HG03039 (cell line): ENCODE data around the gene CLNK.

ENCODE experiments used
- ATAC-seq: cut with Tn5 transposase; IDR thresholded peaks from one replicate; pipeline ENCODE4 v1.9.1; 2021; ENCODE audit warnings: mild to moderate bottlenecking, moderate library complexity; ENCODE audit not compliant: unreplicated experiment

CLNK gene, protein sequence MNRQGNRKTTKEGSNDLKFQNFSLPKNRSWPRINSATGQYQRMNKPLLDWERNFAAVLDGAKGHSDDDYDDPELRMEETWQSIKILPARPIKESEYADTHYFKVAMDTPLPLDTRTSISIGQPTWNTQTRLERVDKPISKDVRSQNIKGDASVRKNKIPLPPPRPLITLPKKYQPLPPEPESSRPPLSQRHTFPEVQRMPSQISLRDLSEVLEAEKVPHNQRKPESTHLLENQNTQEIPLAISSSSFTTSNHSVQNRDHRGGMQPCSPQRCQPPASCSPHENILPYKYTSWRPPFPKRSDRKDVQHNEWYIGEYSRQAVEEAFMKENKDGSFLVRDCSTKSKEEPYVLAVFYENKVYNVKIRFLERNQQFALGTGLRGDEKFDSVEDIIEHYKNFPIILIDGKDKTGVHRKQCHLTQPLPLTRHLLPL

GRCh38 chr4:10684631-10685030 is at the start of gene CLNK:
CLNK (minus strand) TSS chr4:10684768; CDS start chr4:10667869, 16,899 bp downstream.
- peak; percentile 73 for ATAC-seq

DNA sequence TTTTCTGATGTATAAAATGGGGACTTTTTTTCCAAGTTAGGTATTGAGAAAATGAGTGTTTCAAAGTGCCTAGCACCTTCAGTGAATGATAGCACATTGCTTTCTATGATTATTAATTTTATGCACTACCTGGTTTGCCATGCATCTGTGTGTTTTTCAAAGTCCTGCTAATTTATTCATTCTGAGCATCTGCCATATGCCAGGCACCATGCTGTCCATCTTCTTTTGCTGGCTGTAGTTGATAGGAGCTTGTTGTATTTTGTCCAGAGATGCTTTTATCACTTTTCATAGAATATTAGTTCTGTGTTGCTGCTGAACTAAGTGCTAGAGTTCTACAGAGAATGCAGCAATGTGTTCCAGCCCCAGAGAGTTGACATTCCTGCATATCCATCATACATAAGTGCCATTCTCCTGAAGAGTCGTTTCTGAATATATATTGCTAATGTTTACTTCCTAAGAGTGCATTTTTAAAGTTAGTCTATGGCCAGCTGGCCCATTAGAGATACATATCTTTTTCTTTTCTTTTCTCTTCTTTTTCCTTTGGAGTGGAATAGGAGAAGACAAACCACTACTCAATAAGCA is 49.0 kb upstream of the CLNK start:
- ATAC-seq, result no peak

- no peak for ATAC-seq
Observed at GRCh38 chr4:10732914-10733415, 48.4 kb upstream of the CLNK start.

- peak; percentile 28 for ATAC-seq
Observed at GRCh38 chr4:10732235-10732913, 47.8 kb upstream of the CLNK start.

DNA sequence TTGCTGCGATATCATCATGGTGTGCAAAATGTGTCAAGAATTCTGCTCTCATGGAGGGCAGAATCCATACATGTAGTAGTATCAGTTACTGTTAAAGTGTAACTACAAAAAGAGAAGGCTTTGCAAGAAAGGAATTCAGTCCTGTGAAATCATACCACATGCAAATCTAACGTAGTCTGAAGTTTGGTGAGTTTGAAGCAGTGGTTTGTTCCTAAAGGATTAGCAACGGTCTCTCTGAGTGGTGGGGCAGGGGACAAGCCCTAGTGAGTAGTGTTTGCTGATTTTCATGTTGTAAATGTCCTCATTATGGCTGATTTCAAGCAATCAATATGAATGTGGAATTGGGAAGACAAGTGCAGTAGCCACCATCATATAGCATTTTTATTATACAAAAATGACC is 47.1 kb upstream of the CLNK start:
- no peak for ATAC-seq

GRCh38 chr4:10731162-10731561 is 46.6 kb upstream of the CLNK start:
- no peak for ATAC-seq

- ATAC-seq, result peak; percentile 62
Observed at GRCh38 chr4:10730590-10730989, 46.0 kb upstream of the CLNK start.

DNA sequence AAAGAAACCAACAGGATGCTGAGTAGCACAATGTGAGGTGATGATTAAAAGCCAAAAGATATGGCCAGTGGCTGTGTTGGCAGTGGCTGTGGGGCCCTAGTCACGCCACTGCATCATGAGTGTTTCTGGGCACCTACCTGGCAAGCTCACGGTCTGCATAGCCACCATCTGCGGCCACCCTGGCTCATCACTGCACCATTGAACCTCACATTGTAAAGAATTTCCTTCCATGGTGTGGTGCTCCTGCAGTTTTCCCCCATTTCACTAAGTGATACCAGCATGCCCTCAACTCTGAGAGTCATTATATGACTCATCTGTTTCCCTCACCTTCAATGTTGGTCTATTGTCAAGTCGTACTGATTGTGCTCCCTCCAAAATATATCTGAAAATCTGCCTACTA is 45.5 kb upstream of the CLNK start:
- ATAC-seq, result peak; percentile 36

DNA sequence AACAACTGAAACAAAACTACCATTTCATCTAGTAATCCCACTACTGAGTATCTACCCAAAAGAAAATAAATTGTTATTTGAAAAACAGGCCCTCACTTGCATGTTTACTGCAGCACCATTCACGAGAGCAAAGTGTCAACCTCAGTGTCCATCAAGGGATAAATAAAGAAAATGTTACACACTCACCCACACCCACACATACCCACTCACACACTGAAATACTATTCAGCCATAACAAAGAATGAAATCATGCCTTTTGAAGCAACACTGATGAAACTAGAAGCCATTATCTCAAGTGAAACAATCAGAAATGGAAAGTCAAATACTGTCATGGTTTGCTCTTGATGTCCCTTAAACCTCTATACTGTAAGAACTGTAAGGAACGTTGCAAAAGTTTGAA is 44.8 kb upstream of the CLNK start:
- ATAC-seq, result no peak

DNA sequence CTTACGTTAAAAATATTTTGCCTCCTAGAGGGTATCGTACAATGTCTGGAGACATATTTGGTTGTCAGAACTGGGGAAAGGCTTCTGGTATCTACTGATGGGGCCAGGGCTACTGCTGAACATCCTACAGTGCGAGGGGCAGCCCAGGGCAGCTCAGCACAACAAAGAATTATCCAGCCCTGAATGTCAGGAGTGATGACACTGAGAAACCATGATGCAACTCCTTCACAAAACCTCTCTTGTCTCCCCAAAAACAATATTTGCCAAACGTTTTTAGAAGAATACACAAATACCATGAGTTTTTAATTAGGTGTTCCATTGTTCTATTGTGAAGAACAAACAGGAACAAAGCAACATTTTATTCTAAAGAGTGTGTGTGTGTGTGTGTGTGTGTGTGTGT is 43.4 kb upstream of the CLNK start:
- no peak for ATAC-seq

DNA sequence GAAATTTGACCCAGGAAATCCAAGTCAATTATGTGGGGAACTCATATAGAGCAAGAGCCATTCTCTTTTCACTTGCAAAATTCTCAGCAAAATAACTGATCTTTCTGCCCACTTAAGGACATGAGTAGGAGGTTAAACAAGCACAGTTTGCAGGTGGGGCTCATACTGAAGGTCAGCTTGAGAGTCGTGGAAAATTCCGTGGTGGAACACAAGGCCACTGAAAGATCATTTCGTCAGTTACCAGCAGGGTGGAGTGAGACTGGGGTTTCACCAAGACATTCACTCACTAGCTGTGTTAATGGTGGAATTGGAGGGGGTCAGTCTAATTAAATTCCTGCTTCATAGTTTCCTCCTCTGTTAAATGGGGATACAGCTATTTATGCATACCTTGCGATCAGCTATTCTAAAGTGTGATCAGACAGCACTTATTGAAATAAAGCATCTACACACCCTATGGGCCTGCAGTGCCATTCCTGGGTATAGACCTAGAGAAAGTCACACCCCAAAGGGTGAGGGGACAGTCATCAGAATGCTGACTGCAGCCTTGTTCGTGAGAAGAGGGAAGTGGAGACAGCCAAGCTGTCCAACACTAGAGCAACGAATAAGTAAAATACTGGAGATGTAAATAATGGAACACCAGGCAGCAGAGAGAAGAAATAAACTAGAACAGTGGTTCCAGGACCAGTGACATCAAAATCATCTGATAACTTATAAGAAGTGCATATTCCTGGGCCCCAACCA is 42.7 kb upstream of the CLNK start:
- no peak for ATAC-seq

- ATAC-seq, result peak; percentile 88
Observed at GRCh38 chr4:10722957-10723356, 38.4 kb upstream of the CLNK start.

DNA sequence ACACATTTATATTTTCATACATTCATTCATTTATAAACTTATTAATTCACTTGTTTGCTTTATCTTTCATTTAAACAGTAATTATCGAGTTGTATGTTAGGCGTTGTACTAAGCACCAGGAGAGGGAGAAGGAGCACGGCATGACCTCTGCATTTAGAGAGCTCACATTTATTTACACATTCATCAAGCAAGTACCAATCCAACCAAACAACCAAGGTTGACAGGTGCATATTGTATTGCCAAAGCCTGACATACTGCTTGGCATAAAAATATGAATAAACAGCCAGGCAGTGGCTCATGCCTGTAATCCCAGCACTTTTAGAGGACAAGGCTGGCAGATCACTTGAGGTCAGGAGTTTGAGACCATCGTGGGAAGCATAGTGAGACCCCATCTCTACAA is 37.0 kb upstream of the CLNK start:
- no peak for ATAC-seq

DNA sequence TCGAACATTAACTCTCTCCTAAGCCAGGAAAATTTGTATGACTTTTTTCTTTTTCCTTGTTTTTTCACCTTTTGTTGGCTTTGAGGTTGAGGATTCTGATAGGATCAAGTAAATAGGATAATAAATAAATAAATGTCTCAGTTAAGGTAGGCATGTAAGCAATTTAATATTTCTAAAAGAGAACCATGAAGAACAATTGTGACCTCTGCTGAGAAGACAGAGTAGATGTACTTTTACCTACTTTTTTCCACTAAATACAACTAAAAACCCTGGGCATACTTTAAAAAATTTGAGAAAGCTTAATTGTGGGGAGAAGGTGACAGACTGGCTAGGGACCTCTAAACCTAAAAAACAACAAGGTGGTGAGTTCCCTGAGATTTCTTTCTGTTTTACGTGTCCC is 31.6 kb upstream of the CLNK start:
- no peak for ATAC-seq

DNA sequence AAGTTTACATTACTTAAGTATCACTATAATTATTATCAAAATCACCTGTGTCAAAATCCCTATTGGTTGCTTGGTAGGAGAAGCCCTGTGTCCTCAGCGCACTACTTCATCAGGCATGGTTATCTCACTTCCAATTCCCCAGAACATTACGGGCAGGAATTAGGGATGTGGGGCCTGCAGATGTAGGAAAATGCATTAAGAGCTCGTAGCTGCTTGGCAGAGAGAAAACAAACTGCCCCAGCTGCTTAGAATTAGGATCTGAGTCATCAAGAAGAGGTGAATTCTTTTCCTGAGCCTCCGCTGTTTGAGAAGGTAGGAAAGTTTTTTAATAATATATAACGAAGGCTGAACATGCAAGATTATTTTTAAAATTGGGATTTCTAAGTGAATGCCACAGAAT is 31.1 kb upstream of the CLNK start:
- no peak for ATAC-seq

- no peak for ATAC-seq
Observed at GRCh38 chr4:10715135-10715534, 30.6 kb upstream of the CLNK start.

- ATAC-seq, result no peak
Observed at GRCh38 chr4:10713591-10713990, 29.0 kb upstream of the CLNK start.

GRCh38 chr4:10706236-10706635 is 21.7 kb upstream of the CLNK start:
- ATAC-seq, result no peak

DNA sequence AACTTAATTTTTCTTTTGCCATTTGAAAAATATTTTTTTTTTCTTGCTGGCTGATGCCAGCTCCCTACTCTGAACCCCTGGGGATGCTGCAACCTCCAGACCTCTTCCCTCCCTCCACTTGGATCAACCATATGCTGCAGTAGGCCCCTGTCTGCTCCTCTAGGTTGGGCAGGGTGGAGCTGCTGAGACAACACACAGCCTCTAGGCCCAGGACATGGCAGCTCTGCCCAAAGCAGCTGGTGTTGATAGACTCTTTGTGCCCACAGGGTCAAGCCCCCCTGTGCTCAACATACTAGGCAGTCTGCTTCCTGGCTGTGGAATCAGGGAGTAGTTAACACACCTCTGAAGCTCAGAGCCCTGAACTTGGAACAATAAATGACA is 19.9 kb upstream of the CLNK start:
- ATAC-seq, result no peak

DNA sequence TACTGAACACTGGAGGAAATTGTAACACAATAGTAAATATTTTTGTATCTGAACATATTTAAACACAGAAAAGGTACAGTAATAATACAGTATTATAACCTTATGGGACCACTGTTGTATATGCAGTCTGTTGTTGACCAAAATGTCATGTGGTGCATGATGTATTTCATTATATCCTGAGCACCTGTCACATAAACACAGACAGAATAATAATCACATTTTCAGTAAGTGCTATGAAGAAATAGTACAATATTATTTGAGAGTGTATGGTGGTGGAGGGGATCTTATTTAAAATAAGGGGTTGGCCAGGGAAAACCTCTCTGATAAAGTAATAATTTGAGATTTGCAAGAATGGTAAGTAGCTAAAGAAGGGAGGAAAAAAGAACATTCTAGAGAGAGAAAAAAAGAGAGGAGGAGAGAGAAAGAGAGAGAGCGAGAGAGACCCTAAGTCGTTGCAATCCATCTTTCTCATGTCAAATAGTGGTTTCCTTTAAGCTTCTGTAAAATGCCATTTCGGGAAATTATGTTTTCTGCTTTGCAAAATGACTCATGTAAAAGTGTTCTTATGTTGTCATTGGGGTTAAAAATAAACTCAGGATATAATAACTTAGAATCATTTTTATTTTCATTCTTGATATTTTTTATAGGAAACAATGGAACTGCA is 19.3 kb upstream of the CLNK start:
- ATAC-seq, result no peak

DNA sequence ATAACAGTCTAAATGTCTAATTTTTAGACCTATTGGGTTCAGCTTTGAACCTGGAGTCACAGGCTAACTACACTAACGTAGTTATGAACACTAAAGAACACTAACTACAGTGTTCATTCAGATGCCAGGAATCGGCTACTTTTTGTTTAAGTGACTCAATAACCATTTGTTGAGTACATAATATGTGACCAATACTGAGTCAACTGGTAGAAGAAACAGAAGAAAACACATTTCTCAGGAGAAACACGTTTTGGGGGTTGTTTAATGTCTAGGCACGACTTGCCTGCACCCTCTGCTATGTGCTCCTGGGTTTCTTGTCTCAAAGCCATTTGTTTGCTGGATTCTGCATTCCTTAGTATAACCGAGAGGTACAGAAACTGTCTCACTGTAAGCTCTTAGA is 18.6 kb upstream of the CLNK start:
- ATAC-seq, result no peak
